ENCODE data around the gene FERMT1.

DNA sequence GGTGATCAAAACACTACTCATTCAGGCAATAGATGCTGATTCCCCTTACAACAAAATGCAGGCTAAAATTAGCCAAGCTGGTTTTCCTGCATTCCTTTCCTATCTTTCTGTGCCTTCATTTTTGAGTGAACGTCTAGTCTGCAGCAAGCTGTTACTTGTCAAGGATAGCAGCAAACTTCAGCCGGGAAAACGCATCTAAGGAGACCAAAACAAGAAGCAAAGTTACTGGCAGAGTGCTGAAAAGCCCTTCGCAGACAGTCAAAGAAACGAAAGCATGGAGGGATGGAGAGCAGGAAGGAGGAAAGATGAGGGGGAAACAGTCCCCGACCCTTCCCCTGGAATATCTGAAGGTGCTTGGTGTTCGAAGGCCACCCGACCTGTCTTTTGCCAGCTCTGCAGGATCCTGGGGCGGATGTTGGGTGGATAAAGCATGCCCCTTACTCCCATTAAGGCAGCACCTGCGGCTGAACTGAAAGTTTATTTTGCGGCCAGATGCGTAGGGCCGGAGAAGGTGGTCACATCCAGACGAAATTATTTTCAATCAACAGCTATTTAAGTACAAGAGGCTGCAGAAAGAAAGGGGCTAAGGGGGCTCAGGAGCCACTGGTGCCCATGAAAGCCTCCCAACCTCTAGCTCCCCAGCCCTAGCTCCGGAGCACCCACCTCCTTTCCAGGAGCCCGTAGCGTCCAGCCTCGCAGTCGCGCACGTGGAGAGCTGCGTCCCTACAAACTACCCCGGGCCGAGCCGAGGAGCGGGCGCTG is 538 bp downstream of the FERMT1 start:
- TF ChIP-seq, protein P1, sequence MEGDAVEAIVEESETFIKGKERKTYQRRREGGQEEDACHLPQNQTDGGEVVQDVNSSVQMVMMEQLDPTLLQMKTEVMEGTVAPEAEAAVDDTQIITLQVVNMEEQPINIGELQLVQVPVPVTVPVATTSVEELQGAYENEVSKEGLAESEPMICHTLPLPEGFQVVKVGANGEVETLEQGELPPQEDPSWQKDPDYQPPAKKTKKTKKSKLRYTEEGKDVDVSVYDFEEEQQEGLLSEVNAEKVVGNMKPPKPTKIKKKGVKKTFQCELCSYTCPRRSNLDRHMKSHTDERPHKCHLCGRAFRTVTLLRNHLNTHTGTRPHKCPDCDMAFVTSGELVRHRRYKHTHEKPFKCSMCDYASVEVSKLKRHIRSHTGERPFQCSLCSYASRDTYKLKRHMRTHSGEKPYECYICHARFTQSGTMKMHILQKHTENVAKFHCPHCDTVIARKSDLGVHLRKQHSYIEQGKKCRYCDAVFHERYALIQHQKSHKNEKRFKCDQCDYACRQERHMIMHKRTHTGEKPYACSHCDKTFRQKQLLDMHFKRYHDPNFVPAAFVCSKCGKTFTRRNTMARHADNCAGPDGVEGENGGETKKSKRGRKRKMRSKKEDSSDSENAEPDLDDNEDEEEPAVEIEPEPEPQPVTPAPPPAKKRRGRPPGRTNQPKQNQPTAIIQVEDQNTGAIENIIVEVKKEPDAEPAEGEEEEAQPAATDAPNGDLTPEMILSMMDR (IDR thresholded peaks at IDR 0.05) = no peak
- TF ChIP-seq POLR2A (IDR thresholded peaks at IDR 0.05) (no peak), POLR2AphosphoS5 (IDR thresholded peaks at IDR 0.05) (no peak), EP300 (IDR thresholded peaks at IDR 0.05) (no peak)

Data from sigmoid colon (tissue), 4 donors.